ENCODE measurements around the gene NCAPG2. TPM values are rescaled to one million over a fixed set of nuclear protein-coding genes. Genes with fewer than 3 reads are reported as not detected.

Gene NCAPG2
- total RNA-seq, 1 donor from 2014 or later: 7.5 TPM

- DNase-seq (ENCODE audit: low spot score): no peak
These were observed 107.9 kb downstream of the NCAPG2 start for GRCh38 chr7:158596745-158597144.

GRCh38 chr7:158596309-158596708 is 108.3 kb downstream of the NCAPG2 start:
- DNase-seq (ENCODE audit: low spot score): no peak

GRCh38 chr7:158595068-158595467 is 109.5 kb downstream of the NCAPG2 start:
- no peak for DNase-seq (ENCODE audit: low spot score)

- no peak for DNase-seq (ENCODE audit: low spot score)
These were observed 112.1 kb downstream of the NCAPG2 start for GRCh38 chr7:158592541-158592940.

- DNase-seq (ENCODE audit: low spot score): no peak
These were observed 112.7 kb downstream of the NCAPG2 start for GRCh38 chr7:158591944-158592343.

- DNase-seq (ENCODE audit: low spot score): no peak
These were observed 114.4 kb downstream of the NCAPG2 start for GRCh38 chr7:158590181-158590530.

GRCh38 chr7:158589653-158590052 is 115.0 kb downstream of the NCAPG2 start:
- no peak for DNase-seq (ENCODE audit: low spot score)

- no peak for DNase-seq (ENCODE audit: low spot score)
These were observed 115.6 kb downstream of the NCAPG2 start for GRCh38 chr7:158588878-158589442.

- DNase-seq (ENCODE audit: low spot score): no peak
These were observed 116.3 kb downstream of the NCAPG2 start for GRCh38 chr7:158588085-158588877.

GRCh38 chr7:158587162-158588084 is 117.2 kb downstream of the NCAPG2 start, which contains the start of gene PTPRN2:
TSS of gene PTPRN2 (minus strand) at chr7:158587823.
- peak; percentile 62 for DNase-seq (ENCODE audit: low spot score)

- no peak for DNase-seq (ENCODE audit: low spot score)
These were observed 118.0 kb downstream of the NCAPG2 start for GRCh38 chr7:158586499-158587161.

GRCh38 chr7:158585721-158586498 is 118.7 kb downstream of the NCAPG2 start:
- no peak for DNase-seq (ENCODE audit: low spot score)

GRCh38 chr7:158584407-158584806 is 120.2 kb downstream of the NCAPG2 start:
- no peak for DNase-seq (ENCODE audit: low spot score)

GRCh38 chr7:158583810-158584209 is 120.8 kb downstream of the NCAPG2 start:
- no peak for DNase-seq (ENCODE audit: low spot score)

- DNase-seq (ENCODE audit: low spot score): no peak
These were observed 121.5 kb downstream of the NCAPG2 start for GRCh38 chr7:158583143-158583542.

GRCh38 chr7:158582089-158582456 is 122.5 kb downstream of the NCAPG2 start:
- DNase-seq (ENCODE audit: low spot score): no peak

- DNase-seq (ENCODE audit: low spot score): peak; percentile 24
These were observed 123.0 kb downstream of the NCAPG2 start for GRCh38 chr7:158581440-158582088.

Measured in mucosa of gallbladder (tissue), 1 donor.